CD4-positive, alpha-beta T cell (primary cell): ENCODE measurements around the gene POLR1E. TPM values are rescaled to one million over a fixed set of nuclear protein-coding genes. Genes with fewer than 3 reads are reported as not detected.

ENCODE experiments used
- ATAC-seq: fragments of 200-7000 bp; cut with Tn5 transposase; one replicate; pipeline ENCODE4 v1.10.0; 2022; ENCODE audit warnings: mild to moderate bottlenecking; ENCODE audit not compliant: poor library complexity
- CTCF ChIA-PET: fragments of 350-600 bp; sonication (Branson Sonifier 250); formaldehyde crosslinking; loops from one replicate; lab custom pipeline; 2021; ENCODE audit warnings: antibody characterized with exemption, inconsistent platforms; lab: Charles Lee
- POLR2A ChIA-PET: fragments of 350-600 bp; sonication (Branson Sonifier 250); formaldehyde crosslinking; loops from one replicate; lab custom pipeline; 2021; ENCODE audit warnings: antibody characterized with exemption, inconsistent platforms; lab: Charles Lee
- DNase-seq, 14 experiments: peaks; one replicate each; pipeline ENCODE4 v3.0.0-alpha.2; 2013 to 2020; ENCODE audit warnings: mixed read lengths in 2 of 14
- H3K27ac ChIP-seq, 2 donors: one replicate each; pipeline versions ENCODE4 v1.5.1 to v1.7.0; 2013; ENCODE audit warnings: low read length in 2 of 2, low read depth in 1 of 2, mild to moderate bottlenecking in 1 of 2
- H3K27me3 ChIP-seq, 2 experiments: 1 replicate in 1 of 2; 2 replicates in 1 of 2; pipeline versions ENCODE4 v1.6.1 to v1.7.0; 2013; ENCODE audit warnings: low read length in 2 of 2, control low read depth in 1 of 2, mild to moderate bottlenecking in 1 of 2, moderate library complexity in 1 of 2; ENCODE audit not compliant: insufficient read depth in 2 of 2, control insufficient read depth in 1 of 2
- H3K36me3 ChIP-seq: one replicate; pipeline ENCODE4 v1.6.1; 2013; ENCODE audit warnings: low read length, control low read depth; ENCODE audit not compliant: insufficient read depth
- H3K4me1 ChIP-seq: one replicate; pipeline ENCODE4 v1.6.1; 2013; ENCODE audit warnings: low read length, control low read depth; ENCODE audit not compliant: insufficient read depth
- H3K4me3 ChIP-seq: one replicate; pipeline ENCODE4 v1.5.1; 2013; ENCODE audit warnings: mild to moderate bottlenecking, low read length, moderate library complexity
- H3K9me3 ChIP-seq, 2 experiments: 1 replicate in 1 of 2; 2 replicates in 1 of 2; pipeline versions ENCODE4 v1.6.1 to v1.7.0; 2013; ENCODE audit warnings: low read length in 2 of 2, mild to moderate bottlenecking in 2 of 2, control low read depth in 1 of 2, moderate library complexity in 1 of 2; ENCODE audit not compliant: control insufficient read depth in 1 of 2, insufficient read depth in 1 of 2
- H3K27ac Mint-ChIP-seq: one replicate; pipeline ENCODE4 v1.8.0; 2020; ENCODE audit warnings: mixed read lengths
- H3K27me3 Mint-ChIP-seq: one replicate; pipeline ENCODE4 v1.8.0; 2021; ENCODE audit warnings: mixed read lengths
- H3K36me3 Mint-ChIP-seq: one replicate; pipeline ENCODE4 v1.8.0; 2021; ENCODE audit warnings: low read depth, mixed read lengths
- H3K4me1 Mint-ChIP-seq: one replicate; pipeline ENCODE4 v1.8.0; 2021; ENCODE audit warnings: low read depth, mixed read lengths
- H3K4me3 Mint-ChIP-seq: one replicate; pipeline ENCODE4 v1.8.0; 2020; ENCODE audit warnings: mild to moderate bottlenecking, mixed read lengths
- H3K9me3 Mint-ChIP-seq: one replicate; pipeline ENCODE4 v1.8.0; 2020; ENCODE audit warnings: mixed read lengths
- intact Hi-C, 2 experiments: fragments of 100-400 bp; cut with DNase I in 1 of 2; cut with micrococcal nuclease in 1 of 2; formaldehyde crosslinking; loops; one replicate each; pipeline versions ENCODE4 v1.15.1 to v1.9.0; 2023 to 2025; cut with DNase I, micrococcal nuclease
- total RNA-seq, 174 experiments: library from RNA in 2 of 174; stranded (reverse) in 2 of 174; gene quantifications; one replicate each; pipeline ENCODE4 v1.2.3 and lab custom pipeline; 2021 to 2026
- TF ChIP-seq, protein P1 (sequence below): fragments of 200-600 bp; IDR thresholded peaks from one replicate; pipeline ENCODE4 v1.8.0; 2022; ENCODE audit warnings: antibody characterized with exemption, mild to moderate bottlenecking

The POLR1E gene
- total RNA-seq, 2 experiments from 2014 or later = 28.9 to 29.7 TPM

DNA sequence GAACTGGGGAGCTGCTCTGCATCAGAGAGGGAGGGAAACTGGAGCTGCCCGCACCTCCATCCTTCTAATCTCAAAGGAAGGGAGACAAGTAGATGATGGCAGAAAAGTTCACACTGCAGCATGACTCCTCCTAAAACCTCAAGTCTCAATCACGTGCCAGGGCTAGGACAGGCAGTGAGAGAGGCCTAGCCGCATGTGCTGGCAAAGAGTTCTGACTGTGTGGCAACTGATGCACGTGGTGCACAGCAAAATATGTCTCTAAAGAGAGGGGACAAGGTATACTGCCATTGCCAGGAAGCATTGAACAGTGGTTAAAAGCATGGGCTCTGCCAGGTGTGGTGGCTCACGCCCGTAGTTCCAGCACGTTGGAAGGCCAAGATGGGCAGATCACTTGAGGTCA, 52.4 kb downstream of the POLR1E start:
- ATAC-seq = no peak
- Mint-ChIP-seq H3K36me3 (peaks cover 3% of the 10 kb centered on the region), H3K4me1 (no peaks in the 10 kb centered on the region), H3K9me3 (no peaks in the 10 kb centered on the region), H3K27me3 (no peaks in the 10 kb centered on the region), H3K27ac (no peak overlapping the region), H3K4me3 (no peak overlapping the region)
- ChIA-PET CTCF (no interaction called here), POLR2A (no interaction called here)
- Histone ChIP-seq H3K9me3 (no peaks in the 10 kb centered on the region), H3K4me3 (no peak overlapping the region), H3K27ac (no peak overlapping the region), H3K36me3 (no peaks in the 10 kb centered on the region), H3K27me3 (no peaks in the 10 kb centered on the region), H3K4me1 (no peaks in the 10 kb centered on the region)
- TF ChIP-seq, protein P1, sequence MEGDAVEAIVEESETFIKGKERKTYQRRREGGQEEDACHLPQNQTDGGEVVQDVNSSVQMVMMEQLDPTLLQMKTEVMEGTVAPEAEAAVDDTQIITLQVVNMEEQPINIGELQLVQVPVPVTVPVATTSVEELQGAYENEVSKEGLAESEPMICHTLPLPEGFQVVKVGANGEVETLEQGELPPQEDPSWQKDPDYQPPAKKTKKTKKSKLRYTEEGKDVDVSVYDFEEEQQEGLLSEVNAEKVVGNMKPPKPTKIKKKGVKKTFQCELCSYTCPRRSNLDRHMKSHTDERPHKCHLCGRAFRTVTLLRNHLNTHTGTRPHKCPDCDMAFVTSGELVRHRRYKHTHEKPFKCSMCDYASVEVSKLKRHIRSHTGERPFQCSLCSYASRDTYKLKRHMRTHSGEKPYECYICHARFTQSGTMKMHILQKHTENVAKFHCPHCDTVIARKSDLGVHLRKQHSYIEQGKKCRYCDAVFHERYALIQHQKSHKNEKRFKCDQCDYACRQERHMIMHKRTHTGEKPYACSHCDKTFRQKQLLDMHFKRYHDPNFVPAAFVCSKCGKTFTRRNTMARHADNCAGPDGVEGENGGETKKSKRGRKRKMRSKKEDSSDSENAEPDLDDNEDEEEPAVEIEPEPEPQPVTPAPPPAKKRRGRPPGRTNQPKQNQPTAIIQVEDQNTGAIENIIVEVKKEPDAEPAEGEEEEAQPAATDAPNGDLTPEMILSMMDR = no peak
- intact Hi-C loops = no loop called here
- no peak for DNase-seq

DNA sequence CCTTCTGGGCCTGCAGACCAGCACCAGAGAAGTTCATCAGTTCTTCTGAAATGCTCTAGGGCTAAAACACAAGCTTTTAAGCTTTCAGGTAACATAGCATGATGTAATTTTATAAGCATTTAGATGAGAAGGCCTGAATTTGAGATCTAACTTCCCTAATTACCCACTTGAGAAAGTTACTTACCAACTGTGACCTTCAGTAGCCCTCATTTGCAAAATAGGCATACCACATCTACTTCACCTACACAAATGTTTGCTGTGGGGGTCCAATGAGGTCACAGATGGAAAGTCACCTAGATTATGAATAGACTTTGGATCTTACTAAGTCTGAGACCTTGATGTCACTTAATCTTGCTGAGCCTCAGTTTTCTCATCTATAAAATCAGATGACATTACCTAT, 53.9 kb downstream of the POLR1E start:
- H3K4me1 ChIP-seq = no peaks in the 10 kb centered on the region
- no peak overlapping the region for H3K27ac ChIP-seq
- H3K9me3 ChIP-seq = no peaks in the 10 kb centered on the region
- no peaks in the 10 kb centered on the region for H3K36me3 ChIP-seq
- ATAC-seq = no peak
- peaks cover 3% of the 10 kb centered on the region for H3K36me3 Mint-ChIP-seq
- H3K4me3 Mint-ChIP-seq = no peak overlapping the region
- ChIA-PET CTCF (no interaction called here), POLR2A (no interaction called here)
- no peaks in the 10 kb centered on the region for H3K27me3 ChIP-seq
- H3K27me3 Mint-ChIP-seq = no peaks in the 10 kb centered on the region
- H3K4me3 ChIP-seq = no peak overlapping the region
- intact Hi-C loops = no loop called here
- H3K4me1 Mint-ChIP-seq = no peaks in the 10 kb centered on the region
- no peaks in the 10 kb centered on the region for H3K9me3 Mint-ChIP-seq
- TF ChIP-seq, protein P1 = no peak
- no peak overlapping the region for H3K27ac Mint-ChIP-seq
- no peak for DNase-seq

DNA sequence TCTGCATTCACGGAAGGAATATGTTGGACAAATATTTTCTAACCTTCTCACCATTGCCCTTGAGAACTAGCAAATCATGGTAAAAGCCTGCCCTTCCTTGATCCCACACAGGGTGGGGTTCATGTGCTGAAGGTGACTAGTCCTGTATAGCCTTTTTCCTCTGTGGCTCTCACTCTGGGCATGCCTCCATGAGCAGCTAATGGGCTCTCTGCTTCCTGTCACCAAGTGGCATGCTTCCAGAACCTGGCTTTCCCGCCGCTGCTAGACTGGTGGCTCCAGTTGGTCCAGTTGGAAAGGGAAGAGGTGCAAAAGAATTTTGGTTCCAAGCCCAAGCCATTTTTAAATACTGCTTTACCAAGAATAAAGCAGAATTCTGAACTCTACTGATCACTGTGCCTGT, 54.9 kb downstream of the POLR1E start:
- no peak overlapping the region for H3K27ac Mint-ChIP-seq
- POLR2A ChIA-PET = no interaction called here
- peaks cover 3% of the 10 kb centered on the region for H3K36me3 Mint-ChIP-seq
- CTCF ChIA-PET = no interaction called here
- H3K4me1 ChIP-seq = no peaks in the 10 kb centered on the region
- H3K27me3 Mint-ChIP-seq = no peaks in the 10 kb centered on the region
- H3K36me3 ChIP-seq = no peaks in the 10 kb centered on the region
- no peaks in the 10 kb centered on the region for H3K9me3 ChIP-seq
- no peaks in the 10 kb centered on the region for H3K9me3 Mint-ChIP-seq
- no peak overlapping the region for H3K4me3 ChIP-seq
- TF ChIP-seq, protein P1 = no peak
- no peaks in the 10 kb centered on the region for H3K4me1 Mint-ChIP-seq
- intact Hi-C loops = no loop called here
- H3K4me3 Mint-ChIP-seq = no peak overlapping the region
- ATAC-seq (no peak), DNase-seq (no peak)
- no peaks in the 10 kb centered on the region for H3K27me3 ChIP-seq
- no peak overlapping the region for H3K27ac ChIP-seq
